HepG2 (cell line): ENCODE data around the gene ATP6V1G2. TPM values are rescaled to one million over a fixed set of nuclear protein-coding genes. Genes with fewer than 3 reads are reported as not detected.
A peak's percentile ranks its signal among the peaks of the same experiment; 100 is the strongest.

Experiments used
- BHLHE40 ChIP-seq: IDR thresholded peaks from 2 replicates; pipeline ENCODE4 v1.6.1; 2011; ENCODE audit warnings: low read length, improper control_type of control experiment
- CENPX ChIP-seq: sonication (generic); formaldehyde crosslinking; IDR thresholded peaks from 2 replicates; pipeline ENCODE4 v1.9.0; 2021; ENCODE audit warnings: mild to moderate bottlenecking, missing genetic modification reagents, moderate library complexity
- CREM ChIP-seq, 2 experiments: sonication (generic) in 1 of 2; formaldehyde crosslinking in 1 of 2; IDR thresholded peaks; 2 replicates each; pipeline versions ENCODE4 v1.4.0 to v1.6.1; 2016 to 2020; ENCODE audit warnings: antibody characterized with exemption in 1 of 2, mild to moderate bottlenecking in 1 of 2, missing genetic modification reagents in 1 of 2
- DNMT3B ChIP-seq: conservative IDR thresholded peaks from 2 replicates; pipeline ENCODE4 v1.6.1; 2016; ENCODE audit warnings: missing biosample characterization, control low read depth
- ERF ChIP-seq: IDR thresholded peaks from 2 replicates; pipeline ENCODE4 v1.6.1; 2018; ENCODE audit warnings: missing biosample characterization, missing genetic modification reagents
- HDAC6 ChIP-seq: fragments of 200-600 bp; sonication (generic); IDR thresholded peaks from 2 replicates; pipeline ENCODE4 v1.7.0; 2017; ENCODE audit warnings: mild to moderate bottlenecking, antibody characterized with exemption, low read length, low read depth
- JUN ChIP-seq: sonication (generic); formaldehyde crosslinking; IDR thresholded peaks from 2 replicates; pipeline ENCODE4 v1.4.0; 2020; ENCODE audit warnings: mild to moderate bottlenecking, missing genetic modification reagents
- KMT2A ChIP-seq: sonication (generic); formaldehyde crosslinking; IDR thresholded peaks from 2 replicates; pipeline ENCODE4 v1.4.0; 2020; ENCODE audit warnings: missing genetic modification reagents
- MED1 ChIP-seq: sonication (generic); formaldehyde crosslinking; IDR thresholded peaks from 2 replicates; pipeline ENCODE4 v1.4.0; 2020; ENCODE audit warnings: missing genetic modification reagents
- NFE2L2 ChIP-seq: fragments of 150-350 bp; IDR thresholded peaks from 2 replicates; pipeline ENCODE4 v1.6.1; 2014; ENCODE audit warnings: low read length
- NFIC ChIP-seq: IDR thresholded peaks from 2 replicates; pipeline ENCODE4 v1.6.1; 2012; ENCODE audit warnings: mild to moderate bottlenecking, low read length, inconsistent platforms
- NFYC ChIP-seq: IDR thresholded peaks from 2 replicates; pipeline ENCODE4 v1.6.1; 2016; ENCODE audit warnings: missing genetic modification reagents, missing compliant biosample characterization
- PLRG1 ChIP-seq: fragments of 450-650 bp; conservative IDR thresholded peaks from 2 replicates; pipeline ENCODE4 v1.6.1; 2016
- RERE ChIP-seq: IDR thresholded peaks from 2 replicates; pipeline ENCODE4 v1.6.1; 2016; ENCODE audit warnings: low read depth, missing genetic modification reagents, missing compliant biosample characterization
- RFXAP ChIP-seq: sonication (generic); formaldehyde crosslinking; IDR thresholded peaks from 2 replicates; pipeline ENCODE4 v1.4.0; 2020; ENCODE audit warnings: missing genetic modification reagents, borderline replicate concordance
- RXRB ChIP-seq: IDR thresholded peaks from 2 replicates; pipeline ENCODE4 v1.6.1; 2016; ENCODE audit warnings: borderline replicate concordance, missing genetic modification reagents, missing compliant biosample characterization
- ZEB1 ChIP-seq: IDR thresholded peaks from 2 replicates; pipeline ENCODE4 v1.6.1; 2012; ENCODE audit warnings: mild to moderate bottlenecking, low read depth, inconsistent platforms; ENCODE audit not compliant: insufficient replicate concordance
- ZFP90 ChIP-seq: sonication (generic); formaldehyde crosslinking; IDR thresholded peaks from 2 replicates; pipeline ENCODE4 v1.8.0; 2022; ENCODE audit warnings: missing genetic modification reagents, mild to moderate bottlenecking, inconsistent platforms, borderline replicate concordance
- ZNF256 ChIP-seq: sonication (generic); formaldehyde crosslinking; conservative IDR thresholded peaks from 2 replicates; pipeline ENCODE4 v1.4.0; 2020; ENCODE audit warnings: missing genetic modification reagents
- ZNF292 ChIP-seq: sonication (generic); formaldehyde crosslinking; IDR thresholded peaks from 2 replicates; pipeline ENCODE4 v1.8.1; 2022; ENCODE audit warnings: mild to moderate bottlenecking, low read depth, missing genetic modification reagents, borderline replicate concordance
- ZNF569 ChIP-seq: sonication (generic); formaldehyde crosslinking; IDR thresholded peaks from 2 replicates; pipeline ENCODE4 v1.5.0; 2020; ENCODE audit warnings: mild to moderate bottlenecking, missing genetic modification reagents, moderate library complexity, borderline replicate concordance
- ZNF570 ChIP-seq: sonication (generic); formaldehyde crosslinking; IDR thresholded peaks from 2 replicates; pipeline ENCODE4 v1.4.0; 2020; ENCODE audit warnings: mild to moderate bottlenecking, missing genetic modification reagents, borderline replicate concordance
- ZNF652 ChIP-seq: IDR thresholded peaks from 2 replicates; pipeline ENCODE4 v1.6.1; 2016; ENCODE audit warnings: low read depth, borderline replicate concordance
- ZNF768 ChIP-seq: sonication (generic); formaldehyde crosslinking; IDR thresholded peaks from 2 replicates; pipeline ENCODE4 v1.4.0; 2020; ENCODE audit warnings: missing genetic modification reagents
- ZNF772 ChIP-seq: sonication (generic); formaldehyde crosslinking; IDR thresholded peaks from 2 replicates; pipeline ENCODE4 v1.5.0; 2020; ENCODE audit warnings: mild to moderate bottlenecking, missing genetic modification reagents
- ZNF773 ChIP-seq: sonication (generic); formaldehyde crosslinking; IDR thresholded peaks from 2 replicates; pipeline ENCODE4 v1.4.0; 2020; ENCODE audit warnings: missing genetic modification reagents, borderline replicate concordance
- ZNF790 ChIP-seq: sonication (generic); formaldehyde crosslinking; IDR thresholded peaks from 2 replicates; pipeline ENCODE4 v1.8.0; 2022; ENCODE audit warnings: missing genetic modification reagents, mild to moderate bottlenecking, borderline replicate concordance
- polyA plus RNA-seq, 8 experiments: library from polyadenylated mRNA; depleted of rRNA in 3 of 8; stranded (reverse) in 7 of 8; unstranded in 1 of 8; fragments of >200 nt; fragmentation: Illumina TruSeq in 4 of 8; extraction: Trizol in 4 of 8; gene quantifications; 2 replicates each; pipeline versions ENCODE4 v1.2.1 to v1.2.3, GENCODE V29; 2011 to 2016; ENCODE audit warnings: low read depth in 4 of 8, missing spikeins in 1 of 8, mixed read lengths in 1 of 8; ENCODE audit not compliant: insufficient read depth in 1 of 8
- total RNA-seq, 5 experiments: library from RNA; depleted of rRNA; stranded (reverse); fragments of >200 nt; fragmentation: Illumina TruSeq; extraction: Trizol; gene quantifications; 2 replicates each; pipeline ENCODE4 v1.2.3, GENCODE V29; 2016; ENCODE audit warnings: low read depth in 1 of 5

Gene ATP6V1G2
- total and polyA plus RNA-seq, 2 of the 13 experiments (the other 11 are each of a cell fraction or from before 2014, with no cell fraction given), result 0.27 to 0.83 TPM

- TF ChIP-seq JUN (CRISPR knock-in tag) (no peak), ZNF652 (CRISPR knock-in tag) (peak; percentile 57; the same call in 1 of the 2 replicates), ZFP90 (CRISPR knock-in tag) (0 out of 2 replicates have a peak, but pooled peaks have one; percentile 28), KMT2A (CRISPR knock-in tag) (0 out of 2 replicates have a peak, but pooled peaks have one; percentile 6), PLRG1 (no peak), ZNF569 (CRISPR knock-in tag) (peak; percentile 68; the same call in 1 of the 2 replicates), NFE2L2 (no peak), DNMT3B (CRISPR knock-in tag) (no peak), ZNF773 (0 out of 2 replicates have a peak, but pooled peaks have one; percentile 37), MED1 (CRISPR knock-in tag) (0 out of 2 replicates have a peak, but pooled peaks have one; percentile 4), NFIC (0 out of 2 replicates have a peak, but pooled peaks have one; percentile 41), CREM (IDR thresholded peaks at IDR 0.05) (no peak), CREM (CRISPR knock-in tag; IDR thresholded peaks at IDR 0.05) (no peak), RXRB (CRISPR knock-in tag) (peak; percentile 42; the same call in 1 of the 2 replicates), ZNF790 (CRISPR knock-in tag) (no peak), ZNF292 (CRISPR knock-in tag) (no peak), ERF (CRISPR knock-in tag) (0 out of 2 replicates have a peak, but pooled peaks have one; percentile 23), ZEB1 (peak; percentile 64), CENPX (CRISPR knock-in tag) (no peak), ZNF256 (CRISPR knock-in tag) (0 out of 2 replicates have a peak, but pooled peaks have one; percentile 27), RERE (CRISPR knock-in tag) (no peak), ZNF768 (CRISPR knock-in tag) (no peak; the same call in 1 of the 2 replicates), NFYC (CRISPR knock-in tag) (no peak), HDAC6 (no peak), BHLHE40 (no peak), ZNF570 (CRISPR knock-in tag) (no peak), ZNF772 (CRISPR knock-in tag) (peak; percentile 45; the same call in 1 of the 2 replicates), RFXAP (0 out of 2 replicates have a peak, but pooled peaks have one; percentile 54)
Observed at GRCh38 chr6:31529329-31530150, 16.9 kb downstream of the ATP6V1G2 start (continued).
